ENCODE data around the gene UBE2J1. TPM values are rescaled to one million over a fixed set of nuclear protein-coding genes. Genes with fewer than 3 reads are reported as not detected.
"Not testable (repeated sequence)": the region's sequence is repeated elsewhere in the genome, so short reads cannot be mapped to it uniquely, and the experiment has no call there.

Gene UBE2J1
- total RNA-seq, result 10 to 100 TPM; 33.2 to 58.5 TPM

GRCh38 chr6:89352278-89353117 lies at the start of gene UBE2J1:
Gene UBE2J1, minus strand, starts transcription at chr6:89352722. Its CDS starts 153 bp downstream, at chr6:89352569.
- H3K36me3 ChIP-seq, result no peaks in the 10 kb centered on the region
- DNase-seq (ENCODE audit: low spot score), result peak; percentile 78
- no peak for TF ChIP-seq CTCF (IDR thresholded peaks at IDR 0.05)
- peak; percentile 95 for ATAC-seq (ENCODE audit: insufficient number of reproducible peaks, low FRiP score, low read depth)
- H3K9me3 ChIP-seq, result no peaks in the 10 kb centered on the region
- H3K4me1 ChIP-seq (ENCODE audit: control insufficient read depth in 1 of 2, low read depth in 2 of 2), result peaks cover 5 to 45% of the 10 kb centered on the region in 2 donors
- H3K27ac ChIP-seq, result peak within 1 kb of the TSS; percentile 95 to 99
- H3K27me3 ChIP-seq (replicated peaks; ENCODE audit: insufficient read depth), result no peaks in the 10 kb centered on the region
- H3K4me3 ChIP-seq, result peak within 1 kb of the TSS; percentile 85

GRCh38 chr6:89400912-89401399 lies 48.4 kb upstream of the UBE2J1 start:
- DNase-seq (ENCODE audit: low spot score) (no peak), ATAC-seq (ENCODE audit: insufficient number of reproducible peaks, low FRiP score, low read depth) (no peak)
- TF ChIP-seq CTCF (IDR thresholded peaks at IDR 0.05), result no peak

GRCh38 chr6:89400050-89400449 lies 47.5 kb upstream of the UBE2J1 start:
- H3K9me3 ChIP-seq, result no peaks in the 10 kb centered on the region
- no peaks in the 10 kb centered on the region for H3K36me3 ChIP-seq
- TF ChIP-seq CTCF (IDR thresholded peaks at IDR 0.05), result no peak
- no peak overlapping the region for H3K4me3 ChIP-seq
- H3K27me3 ChIP-seq (replicated peaks; ENCODE audit: insufficient read depth), result no peaks in the 10 kb centered on the region
- DNase-seq (ENCODE audit: low spot score) (no peak), ATAC-seq (ENCODE audit: insufficient number of reproducible peaks, low FRiP score, low read depth) (no peak)
- H3K4me1 ChIP-seq (ENCODE audit: control insufficient read depth in 1 of 2, low read depth in 2 of 2), result no peaks in the 10 kb centered on the region
- H3K27ac ChIP-seq, result no peak overlapping the region

More at GRCh38 chr6:89400912-89401399, 48.4 kb upstream of the UBE2J1 start:
- Histone ChIP-seq H3K9me3 (no peaks in the 10 kb centered on the region), H3K36me3 (no peaks in the 10 kb centered on the region), H3K4me1 (ENCODE audit: control insufficient read depth in 1 of 2, low read depth in 2 of 2) (no peaks in the 10 kb centered on the region), H3K27ac (no peak overlapping the region), H3K27me3 (replicated peaks; ENCODE audit: insufficient read depth) (no peaks in the 10 kb centered on the region), H3K4me3 (no peak overlapping the region)

- DNase-seq (ENCODE audit: low spot score) (no peak), ATAC-seq (ENCODE audit: insufficient number of reproducible peaks, low FRiP score, low read depth) (no peak)
- Histone ChIP-seq H3K27me3 (replicated peaks; ENCODE audit: insufficient read depth) (no peaks in the 10 kb centered on the region), H3K4me3 (no peak overlapping the region), H3K9me3 (no peaks in the 10 kb centered on the region), H3K4me1 (ENCODE audit: control insufficient read depth in 1 of 2, low read depth in 2 of 2) (no peaks in the 10 kb centered on the region), H3K36me3 (no peaks in the 10 kb centered on the region), H3K27ac (no peak overlapping the region)
- TF ChIP-seq CTCF (IDR thresholded peaks at IDR 0.05), result no peak
Measured at GRCh38 chr6:89398762-89399525, 46.4 kb upstream of the UBE2J1 start.

- not testable (repeated sequence) for H3K27me3 ChIP-seq (replicated peaks; ENCODE audit: insufficient read depth); ATAC-seq (ENCODE audit: insufficient number of reproducible peaks, low FRiP score, low read depth); H3K36me3 ChIP-seq
Measured at GRCh38 chr6:89397884-89398283, 45.4 kb upstream of the UBE2J1 start.

More at GRCh38 chr6:89397884-89398283, 45.4 kb upstream of the UBE2J1 start:
- not testable (repeated sequence) for H3K27ac ChIP-seq; H3K4me3 ChIP-seq; DNase-seq (ENCODE audit: low spot score); H3K9me3 ChIP-seq; H3K4me1 ChIP-seq (ENCODE audit: control insufficient read depth in 1 of 2, low read depth in 2 of 2)

Data from thoracic aorta (tissue), 2 donors.